Pancreas (tissue), 10 donors: ENCODE data around the gene SPATS2. TPM values are rescaled to one million over a fixed set of nuclear protein-coding genes. Genes with fewer than 3 reads are reported as not detected.
"Not testable (repeated sequence)": the region's sequence is repeated elsewhere in the genome, so short reads cannot be mapped to it uniquely, and the experiment has no call there.

Experiments
- ATAC-seq, 4 donors: fragments of 200-7000 bp; cut with Tn5 transposase; one replicate each; pipeline versions ENCODE4 v1.8.0 to v1.9.1; 2020; ENCODE audit warnings: mild to moderate bottlenecking in 4 of 4, moderate library complexity in 4 of 4
- DNase-seq, 6 donors: peaks; one replicate each; pipeline ENCODE4 v3.0.0-alpha.2; 2020
- FAIRE-seq: peaks from 2 replicates; lab custom pipeline; 2012; peaks lifted over from hg19 to GRCh38; lab: Jason Lieb, UNC
- H3K27ac ChIP-seq, 4 donors: fragments of 200-600 bp; sonication (generic); 1 replicate in 3 of 4; 2 replicates in 1 of 4; pipeline versions ENCODE4 v1.5.0 to v1.8.0; 2020
- H3K27me3 ChIP-seq, 4 donors: fragments of 200-600 bp; one replicate each; pipeline ENCODE4 v1.8.0; 2021
- H3K36me3 ChIP-seq, 3 donors: fragments of 200-600 bp; sonication (generic) in 1 of 3; one replicate each; pipeline versions ENCODE4 v1.5.0 to v1.8.0; 2020 to 2021
- H3K4me1 ChIP-seq, 3 donors: fragments of 200-600 bp; one replicate each; pipeline ENCODE4 v1.8.0; 2021
- H3K4me3 ChIP-seq, 4 donors: fragments of 200-600 bp; sonication (generic) in 2 of 4; one replicate each; pipeline versions ENCODE4 v1.5.0 to v1.8.0; 2020 to 2021
- H3K9me3 ChIP-seq, 4 donors: fragments of 200-600 bp; one replicate each; pipeline ENCODE4 v1.8.0; 2021
- CTCF ChIP-seq, 4 donors: fragments of 200-600 bp; sonication (generic) in 3 of 4; IDR thresholded peaks; one replicate each; pipeline versions ENCODE4 v1.5.0 to v1.8.0; 2021; ENCODE audit warnings: antibody characterized with exemption in 4 of 4
- WGBS, 2 donors: extraction: QIAGEN DNeasy Blood & Tissue Kit; methylation state at CpG; one replicate each; pipeline ENCODE4 v1.1.7; 2013; 5-methylcytosine and 5-hydroxymethylcytosine counted together
- intact Hi-C, 3 donors: fragments of 100-400 bp; cut with DNase I; formaldehyde crosslinking; loops; one replicate each; pipeline versions ENCODE4 v1.11.1 to v1.14.2; 2022
- polyA plus RNA-seq, 2 donors: library from polyadenylated mRNA; stranded (reverse); fragments of 200-250 nt; gene quantifications; one replicate each; pipeline ENCODE4 v1.2.3, GENCODE V29; 2013
- total RNA-seq, 6 donors: library from RNA; stranded (reverse); fragmentation: NEBNext Ultra II Directional in 4 of 6; extraction: Animal tissue kit (Norgen Biotek cat#: 25700) in 4 of 6; gene quantifications; one replicate each; pipeline versions ENCODE4 v1.2.1 to v1.2.4, GENCODE V29; 2021 to 2023
- donor health status: healthy with polysubstance abuse.
- donor health status: DM: no; HTN: no; CAD: no; lungs with moderate emphysema.
- donor health status: DM: no; HTN: no; CAD: no.
- donor health status: control.
- donor health status: control.
- donor health status: Bipolar disorder and iron deficiency.
- donor health status: DM: yes; HTN: yes; CAD: no.
- donor health status: DM: no; HTN: no; CAD: no.
- donor health status: DM: no; HTN: no; CAD: no.
- donor health status: DM: yes; HTN: yes; CAD: no.

Gene SPATS2
- total and polyA plus RNA-seq, 8 donors: 7.2 to 12.5 (median 9.4) TPM

DNA sequence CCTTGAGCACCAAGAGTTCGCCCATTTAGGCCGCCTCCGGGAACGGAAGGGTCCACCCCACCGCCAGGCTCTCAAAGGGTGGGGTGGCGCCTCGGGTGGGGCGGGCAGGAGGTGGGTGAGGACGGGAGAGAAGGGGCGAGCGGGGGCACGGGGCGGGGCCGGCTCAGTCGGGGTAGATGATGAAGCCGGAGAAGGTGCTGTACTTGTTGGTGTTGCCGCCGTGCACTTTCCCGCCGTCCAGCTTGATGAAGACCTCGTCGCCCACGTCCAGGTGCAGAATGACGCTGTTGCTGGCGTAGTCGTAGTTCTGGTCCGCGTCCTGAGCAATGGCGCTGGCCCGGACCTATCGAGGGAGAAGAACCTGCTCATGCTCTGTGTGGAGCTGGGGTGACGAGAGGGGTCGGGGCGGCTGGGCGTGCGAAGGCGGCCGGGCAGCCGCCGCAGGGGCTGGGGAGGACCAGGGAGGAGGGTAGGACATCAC lies 34.3 kb upstream of the SPATS2 start:
- no peak for FAIRE-seq
- Histone ChIP-seq H3K4me1 (peaks cover 0 to 4% (median 3%) of the 10 kb centered on the region in 3 donors), H3K27ac (no peak overlapping the region), H3K4me3 (no peak overlapping the region), H3K9me3 (no peaks in the 10 kb centered on the region), H3K27me3 (peaks cover 0 to 8% (median 7%) of the 10 kb centered on the region in 4 donors), H3K36me3 (no peaks in the 10 kb centered on the region)
- no peak for ATAC-seq
- TF ChIP-seq CTCF (IDR thresholded peaks at IDR 0.05): no peak
- WGBS, 2 donors: 40 to 42% methylated on average over 40 of the region's 40 CpGs
- intact Hi-C loops: no loop called here
- peak in 1 of 6 donors; percentile 69 for DNase-seq

DNA sequence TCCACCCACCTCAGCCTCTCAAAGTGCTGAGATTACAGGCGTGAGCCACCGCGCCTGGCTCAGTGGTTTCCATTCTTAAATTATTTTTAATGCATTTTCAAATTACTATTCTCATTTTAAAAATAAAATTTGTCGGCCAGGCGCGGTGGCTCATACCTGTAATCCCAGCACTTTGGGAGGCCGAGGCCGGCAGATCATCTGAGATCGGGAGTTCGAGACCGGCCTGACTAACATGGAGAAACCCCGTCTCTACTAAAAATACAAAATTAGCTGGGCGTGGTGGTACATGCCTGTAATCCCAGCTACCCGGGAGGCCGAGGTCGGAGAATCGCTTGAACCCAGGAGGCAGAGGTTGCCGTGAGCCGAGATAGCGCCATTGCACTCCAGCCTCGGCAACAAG lies 33.5 kb upstream of the SPATS2 start:
- WGBS, 2 donors: 48 to 56% methylated on average over 21 of the region's 21 CpGs
- ATAC-seq, FAIRE-seq, H3K36me3 ChIP-seq, H3K27ac ChIP-seq, H3K27me3 ChIP-seq, DNase-seq, H3K4me3 ChIP-seq, intact Hi-C loops, H3K4me1 ChIP-seq, H3K9me3 ChIP-seq: not testable (repeated sequence)

DNA sequence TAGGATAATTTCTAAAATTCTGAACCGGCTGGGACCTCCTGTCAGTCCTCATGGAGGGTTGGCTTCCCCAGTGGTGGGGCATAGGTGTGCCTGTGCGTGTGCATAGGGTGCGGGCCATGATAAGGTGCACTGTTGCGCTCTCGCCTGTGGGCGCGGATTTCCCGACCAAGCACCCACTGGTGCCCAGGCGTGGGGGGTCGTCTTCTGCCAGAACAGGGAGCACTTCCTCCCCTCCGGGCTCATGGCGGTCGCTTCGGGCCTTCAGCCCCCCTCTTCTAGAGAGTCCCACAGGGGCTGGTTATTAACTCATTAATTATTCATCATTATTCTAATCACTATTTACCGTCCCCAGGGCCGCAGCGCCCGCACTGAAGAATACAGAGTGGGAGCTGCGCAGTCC lies 33.0 kb upstream of the SPATS2 start:
- intact Hi-C loops: no loop called here

DNA sequence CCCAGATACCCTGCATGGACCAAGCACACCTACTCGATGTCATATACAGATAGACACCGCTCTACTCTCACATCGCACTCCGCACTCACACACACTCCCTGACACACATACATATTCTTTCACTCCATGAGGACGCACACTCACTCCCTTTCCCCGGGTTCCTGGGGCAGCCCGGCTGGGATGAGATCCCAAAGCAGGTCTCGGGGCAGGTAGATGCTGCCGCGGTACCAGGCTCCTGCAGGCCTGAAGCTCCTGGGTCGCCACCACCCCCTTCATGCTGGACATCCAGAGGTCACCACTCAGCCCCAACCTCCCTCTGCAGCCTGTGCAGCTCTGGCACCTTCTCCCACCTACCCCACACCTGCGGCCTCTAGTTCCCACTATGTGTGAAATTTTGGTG lies 32.6 kb upstream of the SPATS2 start:
- FAIRE-seq: no peak
- Histone ChIP-seq H3K4me1 (peaks cover 0 to 10% (median 3%) of the 10 kb centered on the region in 3 donors), H3K27ac (no peak overlapping the region), H3K36me3 (no peaks in the 10 kb centered on the region), H3K27me3 (peaks cover 0 to 8% (median 7%) of the 10 kb centered on the region in 4 donors), H3K4me3 (no peak overlapping the region), H3K9me3 (no peaks in the 10 kb centered on the region)
- intact Hi-C loops: no loop called here
- no peak for DNase-seq
- ATAC-seq: no peak
- WGBS, 2 donors: 71 to 72% methylated on average over 12 of the region's 12 CpGs
- no peak for TF ChIP-seq CTCF (IDR thresholded peaks at IDR 0.05)

More for the DNA sequence above, 33.0 kb upstream of the SPATS2 start:
- no peak for TF ChIP-seq CTCF (IDR thresholded peaks at IDR 0.05)
- FAIRE-seq (no peak), ATAC-seq (no peak), DNase-seq (no peak)
- no peaks in the 10 kb centered on the region for H3K36me3 ChIP-seq
- no peak overlapping the region for H3K27ac ChIP-seq
- 55 to 63% methylated on average over 19 of the region's 19 CpGs for WGBS, 2 donors
- H3K4me1 ChIP-seq: peaks cover 0 to 6% (median 3%) of the 10 kb centered on the region in 3 donors
- no peak overlapping the region for H3K4me3 ChIP-seq
- H3K27me3 ChIP-seq: peaks cover 0 to 8% (median 7%) of the 10 kb centered on the region in 4 donors
- no peaks in the 10 kb centered on the region for H3K9me3 ChIP-seq

GRCh38 chr12:49335118-49335954 lies 31.9 kb upstream of the SPATS2 start:
- Histone ChIP-seq H3K4me3 (no peak overlapping the region), H3K9me3 (no peaks in the 10 kb centered on the region), H3K36me3 (no peaks in the 10 kb centered on the region), H3K4me1 (peaks cover 0 to 10% (median 3%) of the 10 kb centered on the region in 3 donors), H3K27ac (no peak overlapping the region), H3K27me3 (peaks cover 0 to 8% (median 7%) of the 10 kb centered on the region in 4 donors)
- no peak for TF ChIP-seq CTCF (IDR thresholded peaks at IDR 0.05)
- intact Hi-C loops: no loop called here
- ATAC-seq (no peak), FAIRE-seq (no peak), DNase-seq (no peak)
- 79 to 83% methylated on average over 16 of the region's 16 CpGs for WGBS, 2 donors
